ENCODE measurements around the gene FOSL1.

The FOSL1 gene

GRCh38 chr11:65919141-65919572, 19.0 kb upstream of the FOSL1 start, which contains the start of gene DRAP1:
Gene DRAP1 (plus strand): TSS chr11:65919426. CDS start chr11:65919502, 76 bp downstream.
- DNase-seq, result peak; percentile 78

GRCh38 chr11:65918211-65919140, 18.3 kb upstream of the FOSL1 start, which contains the start of gene C11orf68:
Gene C11orf68 (minus strand): TSS chr11:65919062. CDS start chr11:65919031, 31 bp downstream.
- no peak for DNase-seq

- no peak for DNase-seq
Measured at GRCh38 chr11:65917434-65918210, 17.4 kb upstream of the FOSL1 start.

- no peak for DNase-seq
Measured at GRCh38 chr11:65917077-65917433, 16.9 kb upstream of the FOSL1 start.

- DNase-seq, result no peak
Measured at GRCh38 chr11:65916391-65916790, 16.2 kb upstream of the FOSL1 start.

- DNase-seq, result no peak
Measured at GRCh38 chr11:65915821-65916251, 15.6 kb upstream of the FOSL1 start.

GRCh38 chr11:65915101-65915820, 15.1 kb upstream of the FOSL1 start:
- DNase-seq, result peak; percentile 30

GRCh38 chr11:65912845-65913244, 12.7 kb upstream of the FOSL1 start:
- DNase-seq, result no peak

GRCh38 chr11:65911682-65912568, 11.7 kb upstream of the FOSL1 start:
- peak; percentile 26 for DNase-seq

- no peak for DNase-seq
Measured at GRCh38 chr11:65907878-65908277, 7.7 kb upstream of the FOSL1 start.

- no peak for DNase-seq
Measured at GRCh38 chr11:65906602-65907001, 6.4 kb upstream of the FOSL1 start.

GRCh38 chr11:65903715-65904114, 3.5 kb upstream of the FOSL1 start:
- no peak for DNase-seq

- DNase-seq, result no peak
Measured at GRCh38 chr11:65903068-65903481, 2.9 kb upstream of the FOSL1 start.

GRCh38 chr11:65900899-65901180, 652 bp upstream of the FOSL1 start:
- DNase-seq, result no peak

GRCh38 chr11:65899356-65900124, 648 bp downstream of the FOSL1 start:
- no peak for DNase-seq

GRCh38 chr11:65898656-65899355, 1.4 kb downstream of the FOSL1 start:
- DNase-seq, result no peak

- no peak for DNase-seq
Measured at GRCh38 chr11:65897020-65897471, 3.1 kb downstream of the FOSL1 start.

GRCh38 chr11:65896034-65896999, 3.9 kb downstream of the FOSL1 start:
- DNase-seq, result no peak

GRCh38 chr11:65895482-65895981, 4.7 kb downstream of the FOSL1 start:
- no peak for DNase-seq
